MM.1S (cell line): ENCODE measurements around the gene DDX24.

Experiments used
- EZH2phosphoT487 ChIP-seq: fragments of 300-600 bp; sonication (generic); IDR thresholded peaks from 2 replicates; pipeline ENCODE4 v1.6.1; 2018; ENCODE audit warnings: antibody characterized with exemption, low read length
- TF ChIP-seq, protein P1 (sequence below): fragments of 300-600 bp; sonication (generic); IDR thresholded peaks from 2 replicates; pipeline ENCODE4 v1.5.1; 2016; ENCODE audit warnings: antibody characterized with exemption, low read length, mixed read lengths

DNA sequence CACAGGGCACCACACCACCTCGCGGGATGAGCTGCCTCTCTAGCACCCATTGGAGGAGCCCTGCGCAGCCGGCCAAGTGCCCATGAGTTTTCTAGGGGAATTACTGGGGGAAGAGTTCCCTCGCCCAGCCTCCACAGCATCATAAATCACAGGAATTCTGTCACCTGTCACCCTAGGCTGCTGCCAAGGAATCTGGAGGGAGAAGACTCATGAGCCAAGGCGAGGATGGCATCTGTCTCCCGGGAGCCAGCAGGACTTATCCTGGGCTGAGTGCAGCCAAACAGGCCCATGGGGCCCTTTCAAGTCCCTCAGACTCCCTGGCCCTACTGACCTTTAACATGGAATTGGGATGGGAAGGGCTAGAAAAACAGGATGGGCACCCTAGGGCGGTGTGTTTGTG, 62.7 kb downstream of the DDX24 start:
- TF ChIP-seq, protein P1, sequence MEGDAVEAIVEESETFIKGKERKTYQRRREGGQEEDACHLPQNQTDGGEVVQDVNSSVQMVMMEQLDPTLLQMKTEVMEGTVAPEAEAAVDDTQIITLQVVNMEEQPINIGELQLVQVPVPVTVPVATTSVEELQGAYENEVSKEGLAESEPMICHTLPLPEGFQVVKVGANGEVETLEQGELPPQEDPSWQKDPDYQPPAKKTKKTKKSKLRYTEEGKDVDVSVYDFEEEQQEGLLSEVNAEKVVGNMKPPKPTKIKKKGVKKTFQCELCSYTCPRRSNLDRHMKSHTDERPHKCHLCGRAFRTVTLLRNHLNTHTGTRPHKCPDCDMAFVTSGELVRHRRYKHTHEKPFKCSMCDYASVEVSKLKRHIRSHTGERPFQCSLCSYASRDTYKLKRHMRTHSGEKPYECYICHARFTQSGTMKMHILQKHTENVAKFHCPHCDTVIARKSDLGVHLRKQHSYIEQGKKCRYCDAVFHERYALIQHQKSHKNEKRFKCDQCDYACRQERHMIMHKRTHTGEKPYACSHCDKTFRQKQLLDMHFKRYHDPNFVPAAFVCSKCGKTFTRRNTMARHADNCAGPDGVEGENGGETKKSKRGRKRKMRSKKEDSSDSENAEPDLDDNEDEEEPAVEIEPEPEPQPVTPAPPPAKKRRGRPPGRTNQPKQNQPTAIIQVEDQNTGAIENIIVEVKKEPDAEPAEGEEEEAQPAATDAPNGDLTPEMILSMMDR, result no peak
- no peak for TF ChIP-seq EZH2phosphoT487
